Femur (tissue), 1 donor: ENCODE data around the gene AGBL4.
"Not testable (repeated sequence)": the region's sequence is repeated elsewhere in the genome, so short reads cannot be mapped to it uniquely, and the experiment has no call there.

Experiments used
- DNase-seq: peaks from one replicate; pipeline ENCODE4 v3.0.0-alpha.2; 2017

AGBL4 gene

GRCh38 chr1:49416758-49417157 is 607.0 kb downstream of the AGBL4 start:
- no peak for DNase-seq

- no peak for DNase-seq
Measured at GRCh38 chr1:49408346-49408745, 615.4 kb downstream of the AGBL4 start.

GRCh38 chr1:49397086-49397485 is 626.7 kb downstream of the AGBL4 start:
- no peak for DNase-seq

- DNase-seq, result no peak
Measured at GRCh38 chr1:49394200-49394599, 629.6 kb downstream of the AGBL4 start.

GRCh38 chr1:49389699-49390098 is 634.1 kb downstream of the AGBL4 start:
- DNase-seq, result no peak

- no peak for DNase-seq
Measured at GRCh38 chr1:49364676-49365075, 659.1 kb downstream of the AGBL4 start.

GRCh38 chr1:49363628-49364027 is 660.1 kb downstream of the AGBL4 start:
- DNase-seq, result no peak

GRCh38 chr1:49358036-49358435 is 665.7 kb downstream of the AGBL4 start:
- no peak for DNase-seq

- DNase-seq, result no peak
Measured at GRCh38 chr1:49356594-49356993, 667.2 kb downstream of the AGBL4 start.

- DNase-seq, result no peak
Measured at GRCh38 chr1:49351768-49352167, 672.0 kb downstream of the AGBL4 start.

- DNase-seq, result no peak
Measured at GRCh38 chr1:49346767-49347349, 676.9 kb downstream of the AGBL4 start.

- no peak for DNase-seq
Measured at GRCh38 chr1:49340576-49340975, 683.2 kb downstream of the AGBL4 start.

- DNase-seq, result no peak
Measured at GRCh38 chr1:49339043-49339442, 684.7 kb downstream of the AGBL4 start.

GRCh38 chr1:49337251-49337650 is 686.5 kb downstream of the AGBL4 start:
- no peak for DNase-seq

GRCh38 chr1:49333906-49334305 is 689.8 kb downstream of the AGBL4 start:
- no peak for DNase-seq

GRCh38 chr1:49331066-49331852 is 692.5 kb downstream of the AGBL4 start:
- DNase-seq, result no peak

- no peak for DNase-seq
Measured at GRCh38 chr1:49323925-49324540, 699.7 kb downstream of the AGBL4 start.

GRCh38 chr1:49320493-49320892 is 703.3 kb downstream of the AGBL4 start:
- not testable (repeated sequence) for DNase-seq

- no peak for DNase-seq
Measured at GRCh38 chr1:49319426-49319963, 704.3 kb downstream of the AGBL4 start.

- no peak for DNase-seq
Measured at GRCh38 chr1:49318218-49318617, 705.5 kb downstream of the AGBL4 start.

GRCh38 chr1:49307457-49307856 is 716.3 kb downstream of the AGBL4 start:
- no peak for DNase-seq

GRCh38 chr1:49306507-49307070 is 717.2 kb downstream of the AGBL4 start:
- no peak for DNase-seq

GRCh38 chr1:49302400-49302799 is 721.4 kb downstream of the AGBL4 start:
- not testable (repeated sequence) for DNase-seq

- no peak for DNase-seq
Measured at GRCh38 chr1:49298304-49298703, 725.5 kb downstream of the AGBL4 start.
